IMR-90 (cell line): Measurements from ENCODE around the gene CERS4. TPM values are rescaled to one million over a fixed set of nuclear protein-coding genes. Genes with fewer than 3 reads are reported as not detected.

ENCODE experiments used
- ATAC-seq: fragments of 200-7000 bp; cut with Tn5 transposase; 2 replicates; pipeline ENCODE4 v1.9.1; 2020; ENCODE audit warnings: low read depth, mild to moderate bottlenecking, moderate library complexity
- BruUV-seq: library from RNA; stranded (reverse); fragments of 400-500 nt; replicated peaks from 2 replicates; lab custom pipeline; 2021; lab: Mats Ljungman, UMichigan
- CTCF ChIA-PET: fragments of 300-600 bp; formaldehyde crosslinking; extraction: SDS; loops from one replicate; lab custom pipeline; 2021; ENCODE audit warnings: antibody characterized with exemption; lab: Yijun Ruan, JAX
- POLR2A ChIA-PET: fragments of 300-600 bp; sonication (Branson Sonifier 250); formaldehyde crosslinking; loops from one replicate; lab custom pipeline; 2022; ENCODE audit warnings: antibody characterized with exemption; ENCODE audit not compliant: unreplicated experiment; lab: Charles Lee
- DNase-seq: peaks from one replicate; pipeline ENCODE4 v3.0.0; 2013
- H2AFZ ChIP-seq: replicated peaks from 2 replicates; pipeline ENCODE3; 2013; ENCODE audit warnings: low read length, mild to moderate bottlenecking; ENCODE audit not compliant: poor library complexity
- H2AK5ac ChIP-seq: 2 replicates; pipeline ENCODE4 v1.6.1; 2013; ENCODE audit warnings: low read depth, low read length, inconsistent platforms
- H2AK9ac ChIP-seq: replicated peaks from 2 replicates; pipeline ENCODE3; 2013; ENCODE audit warnings: mild to moderate bottlenecking, low read depth, low read length, moderate library complexity; ENCODE audit not compliant: poor library complexity
- H2BK120ac ChIP-seq: 2 replicates; pipeline ENCODE4 v1.6.1; 2013; ENCODE audit warnings: low read depth, low read length, inconsistent platforms
- H2BK15ac ChIP-seq: 3 replicates; pipeline ENCODE4 v1.6.1; 2013; ENCODE audit warnings: low read depth, low read length, inconsistent platforms
- H2BK20ac ChIP-seq: 2 replicates; pipeline ENCODE4 v1.6.1; 2013; ENCODE audit warnings: low read depth, mild to moderate bottlenecking, inconsistent platforms, low read length, moderate library complexity
- H2BK5ac ChIP-seq: 2 replicates; pipeline ENCODE4 v1.6.1; 2013; ENCODE audit warnings: mild to moderate bottlenecking, low read depth, low read length, inconsistent platforms; ENCODE audit not compliant: poor library complexity, severe bottlenecking
- H3K14ac ChIP-seq: replicated peaks from 2 replicates; pipeline ENCODE4 v1.6.1; 2013; ENCODE audit warnings: low read depth, low read length, inconsistent platforms
- H3K18ac ChIP-seq: 2 replicates; pipeline ENCODE4 v1.6.1; 2013; ENCODE audit warnings: low read depth, low read length, control low read depth
- H3K23ac ChIP-seq: 2 replicates; pipeline ENCODE4 v1.6.1; 2013; ENCODE audit warnings: low read depth, low read length, inconsistent platforms
- H3K27ac ChIP-seq: 2 replicates; pipeline ENCODE4 v1.5.1; 2013; ENCODE audit warnings: mild to moderate bottlenecking, control low read depth, low read length; ENCODE audit not compliant: insufficient read depth
- H3K27me3 ChIP-seq: 2 replicates; pipeline ENCODE4 v1.6.1; 2013; ENCODE audit warnings: low read length; ENCODE audit not compliant: control insufficient read depth, insufficient read depth
- H3K36me3 ChIP-seq: 2 replicates; pipeline ENCODE4 v1.6.1; 2013; ENCODE audit warnings: low read length, mixed read lengths; ENCODE audit not compliant: control insufficient read depth, insufficient read depth
- H3K4ac ChIP-seq: 2 replicates; pipeline ENCODE4 v1.6.1; 2013; ENCODE audit warnings: low read depth, low read length, inconsistent platforms
- H3K4me1 ChIP-seq: 2 replicates; pipeline ENCODE4 v1.6.1; 2013; ENCODE audit warnings: low read length, mixed read lengths; ENCODE audit not compliant: control insufficient read depth, insufficient read depth
- H3K4me2 ChIP-seq: 2 replicates; pipeline ENCODE4 v1.6.1; 2013; ENCODE audit warnings: low read depth, mild to moderate bottlenecking, control low read depth, low read length, moderate library complexity
- H3K4me3 ChIP-seq: 2 replicates; pipeline ENCODE4 v1.5.1; 2013; ENCODE audit warnings: low read depth, mild to moderate bottlenecking, control low read depth, low read length, moderate library complexity; ENCODE audit not compliant: insufficient read depth
- H3K56ac ChIP-seq: 2 replicates; pipeline ENCODE4 v1.6.1; 2013; ENCODE audit warnings: low read length, inconsistent platforms; ENCODE audit not compliant: insufficient read depth; ENCODE audit errors: extremely low read depth
- H3K79me1 ChIP-seq, 2 experiments: 2 replicates each; pipeline ENCODE4 v1.6.1; 2013; ENCODE audit warnings: low read length in 2 of 2, inconsistent platforms in 1 of 2, low read depth in 1 of 2
- H3K9ac ChIP-seq: 2 replicates; pipeline ENCODE4 v1.6.1; 2013; ENCODE audit warnings: low read depth, low read length, control low read depth
- H3K9me1 ChIP-seq: 2 replicates; pipeline ENCODE4 v1.6.1; 2013; ENCODE audit warnings: low read length, inconsistent platforms; ENCODE audit not compliant: insufficient read depth
- H3K9me3 ChIP-seq: 2 replicates; pipeline ENCODE4 v1.6.1; 2013; ENCODE audit warnings: low read length; ENCODE audit not compliant: control insufficient read depth, insufficient read depth
- H4K20me1 ChIP-seq: 2 replicates; pipeline ENCODE4 v1.6.1; 2013; ENCODE audit warnings: low read length, inconsistent platforms; ENCODE audit not compliant: insufficient read depth
- H4K5ac ChIP-seq: 2 replicates; pipeline ENCODE4 v1.6.1; 2013; ENCODE audit warnings: mild to moderate bottlenecking, low read depth, low read length, control low read depth
- H4K8ac ChIP-seq, 2 experiments: 2 replicates each; pipeline ENCODE4 v1.6.1; 2013; ENCODE audit warnings: low read depth in 2 of 2, low read length in 2 of 2, control low read depth in 1 of 2, inconsistent platforms in 1 of 2
- H4K91ac ChIP-seq: 2 replicates; pipeline ENCODE4 v1.6.1; 2013; ENCODE audit warnings: low read depth, low read length, inconsistent platforms; ENCODE audit not compliant: insufficient read depth
- CHD1 ChIP-seq: IDR thresholded peaks from 2 replicates; pipeline ENCODE4 v1.6.1; 2012; ENCODE audit warnings: low read depth, low read length, improper control_type of control experiment
- MXI1 ChIP-seq: IDR thresholded peaks from 2 replicates; pipeline ENCODE4 v1.6.1; 2012; ENCODE audit warnings: low read depth, mild to moderate bottlenecking, low read length, moderate library complexity, borderline replicate concordance
- RFX5 ChIP-seq: IDR thresholded peaks from 2 replicates; pipeline ENCODE4 v1.8.0; 2012; ENCODE audit warnings: low read depth, mild to moderate bottlenecking, low read length, moderate library complexity
- WGBS, 2 experiments: methylation state at CpG; one replicate each; pipeline versions ENCODE4 v1.1.5 to v1.1.7; 2013; ENCODE audit warnings: missing lambda C conversion rate in 2 of 2; ENCODE audit not compliant: insufficient read length in 1 of 2; ENCODE audit errors: extremely low coverage in 2 of 2; 5-methylcytosine and 5-hydroxymethylcytosine counted together
- dilution Hi-C: fragments of 300-500 bp; cut with HindIII; formaldehyde crosslinking; loops from one replicate; pipeline ENCODE4 v1.14.3; 2018; ENCODE audit warnings: low sequenced_read_pairs; ENCODE audit not compliant: unreplicated experiment
- in situ Hi-C: fragments of 300-500 bp; cut with MboI; formaldehyde crosslinking; loops from 3 replicates; pipeline ENCODE4 v1.14.3; 2019; ENCODE audit warnings: low sequenced_read_pairs, inconsistent platforms, mixed read lengths
- intact Hi-C: fragments of 100-400 bp; cut with micrococcal nuclease; formaldehyde crosslinking; loops from 2 replicates; pipeline ENCODE4 v1.10.0; 2022
- polyA plus RNA-seq, 3 experiments: library from polyadenylated mRNA; depleted of rRNA; stranded (reverse); fragments of >200 nt; gene quantifications; 2 replicates each; pipeline ENCODE4 v1.2.3, GENCODE V29; 2012; ENCODE audit warnings: low replicate concordance in 1 of 3
- total RNA-seq: library from RNA; depleted of rRNA; stranded (reverse); fragments of >200 nt; gene quantifications from 2 replicates; pipeline ENCODE4 v1.2.3, GENCODE V29; 2012

CERS4 gene
- total and polyA plus RNA-seq, 2 of the 4 experiments (the other 2 are of a cell fraction) = 3.2 to 5.7 TPM

DNA sequence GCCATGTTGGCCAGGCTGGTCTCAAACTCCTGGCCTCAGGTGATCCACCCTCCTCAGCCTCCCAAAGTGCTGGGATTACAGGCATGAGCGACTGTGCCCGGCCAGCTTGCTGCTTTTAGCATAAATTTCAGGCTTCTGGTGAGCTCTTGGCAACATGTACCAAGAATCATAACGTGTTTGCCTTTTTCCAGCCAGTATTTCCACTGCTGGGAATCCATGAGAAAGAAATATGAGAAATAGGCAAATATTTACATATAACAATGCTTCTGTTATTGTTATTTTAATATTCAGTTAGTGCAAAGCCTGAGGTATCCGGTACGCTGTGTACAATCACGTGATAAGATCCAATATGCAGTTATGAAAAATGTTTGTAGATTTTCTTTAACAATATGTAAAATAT, 29.2 kb upstream of the CERS4 start:
- H2AK5ac ChIP-seq = no peak overlapping the region
- H4K91ac ChIP-seq = no peak overlapping the region
- no peak overlapping the region for H3K14ac ChIP-seq
- H2BK15ac ChIP-seq = no peak overlapping the region
- H3K27ac ChIP-seq = no peak overlapping the region; the same call in 1 of the 2 replicates
- H3K9ac ChIP-seq = no peak overlapping the region
- BruUV-seq = no TSS peak
- no peak overlapping the region for H2AK9ac ChIP-seq
- no peak overlapping the region for H3K4me2 ChIP-seq
- H3K4ac ChIP-seq = no peak overlapping the region
- ATAC-seq = peak; percentile 49; the same call in 1 of the 2 replicates
- no peak overlapping the region for H3K56ac ChIP-seq
- H3K36me3 ChIP-seq = no peaks in the 10 kb centered on the region
- dilution Hi-C loops (no loop called here), intact Hi-C loops (no loop called here), in situ Hi-C loops (no loop called here)
- no peak overlapping the region for H2BK120ac ChIP-seq
- no peaks in the 10 kb centered on the region for H3K79me1 ChIP-seq
- no peak overlapping the region for H3K23ac ChIP-seq
- H2BK20ac ChIP-seq = no peak overlapping the region
- H3K9me3 ChIP-seq = no peaks in the 10 kb centered on the region
- WGBS, 2 experiments = 20% methylated on average over 2 of the region's 6 CpGs; no CpG with 5 or more reads in 1 of the 2 experiments
- no peak overlapping the region for H4K8ac ChIP-seq
- no peaks in the 10 kb centered on the region; the same call in 1 of the 2 replicates for H3K4me1 ChIP-seq
- no peak overlapping the region for H3K4me3 ChIP-seq
- no peak overlapping the region for H2BK5ac ChIP-seq
- TF ChIP-seq RFX5 = no peak
- TF ChIP-seq MXI1 = no peak
- TF ChIP-seq CHD1 = no peak
- H2AFZ ChIP-seq = no peak overlapping the region
- DNase-seq = no peak
- no peak overlapping the region for H3K18ac ChIP-seq
- no peaks in the 10 kb centered on the region; the same call in none of the 2 replicates for H3K27me3 ChIP-seq
- H4K20me1 ChIP-seq = no peaks in the 10 kb centered on the region
- no peaks in the 10 kb centered on the region for H3K9me1 ChIP-seq
- ChIA-PET CTCF (interaction anchor here (0.7 kb wide), 1 partner anchor 88 kb away, joined by 3 read pairs; no protein-coding TSS in a partner anchor), POLR2A (no interaction called here)
- no peak overlapping the region for H4K5ac ChIP-seq
